GM12865 (cell line): ENCODE results near the gene PRKAA1.
"Not testable (repeated sequence)": the region's sequence is repeated elsewhere in the genome, so short reads cannot be mapped to it uniquely, and the experiment has no call there.

Experiments
- DNase-seq: peaks from one replicate; pipeline ENCODE4 v3.0.0; 2010; ENCODE audit warnings: low read depth
- H3K4me3 ChIP-seq: 2 replicates; pipeline ENCODE4 v1.5.1; 2011; ENCODE audit warnings: mild to moderate bottlenecking, low read depth, low read length, control low read depth
- CTCF ChIP-seq: IDR thresholded peaks from 2 replicates; pipeline ENCODE4 v1.5.1; 2011; ENCODE audit warnings: low read length, control low read depth, low read depth, inconsistent platforms; ENCODE audit not compliant: insufficient read depth; ENCODE audit errors: missing control alignments

PRKAA1 gene

DNA sequence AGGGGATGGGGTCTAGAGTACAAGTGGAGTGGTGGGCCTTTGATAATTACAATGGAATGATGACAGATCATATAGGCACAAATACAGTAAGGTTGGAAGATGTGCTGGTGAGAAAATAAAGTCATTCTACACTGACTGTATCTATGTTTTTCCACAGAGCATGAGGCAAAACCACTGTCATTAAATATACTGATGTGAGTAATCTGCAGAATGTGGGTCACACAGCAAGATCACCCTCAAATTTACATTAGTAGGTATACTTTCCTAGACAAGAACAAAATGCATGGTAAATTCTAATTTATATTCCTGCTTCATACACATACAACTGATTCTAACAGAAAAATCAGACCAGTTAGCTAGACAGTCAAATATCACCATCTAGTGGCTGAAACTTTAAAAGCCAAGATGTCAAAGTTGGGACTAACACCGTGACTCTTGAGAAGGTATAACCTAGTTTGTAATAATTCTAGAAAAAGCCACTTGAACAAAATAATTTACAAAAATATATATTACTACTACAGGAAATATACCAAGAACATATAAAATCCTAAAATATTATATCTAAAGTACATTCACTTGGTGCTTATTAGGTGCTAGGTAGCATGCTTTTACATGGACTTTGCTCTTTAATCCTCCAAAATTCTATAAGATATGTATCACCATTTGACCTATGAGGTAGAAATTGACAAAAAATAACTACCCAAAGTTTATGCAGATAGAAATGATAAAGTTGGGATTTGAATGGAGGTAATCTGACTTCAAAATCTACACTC, 61.9 kb downstream of the PRKAA1 start:
- DNase-seq: peak; percentile 53
- no peak overlapping the region for H3K4me3 ChIP-seq
- TF ChIP-seq CTCF: peak; percentile 55

DNA sequence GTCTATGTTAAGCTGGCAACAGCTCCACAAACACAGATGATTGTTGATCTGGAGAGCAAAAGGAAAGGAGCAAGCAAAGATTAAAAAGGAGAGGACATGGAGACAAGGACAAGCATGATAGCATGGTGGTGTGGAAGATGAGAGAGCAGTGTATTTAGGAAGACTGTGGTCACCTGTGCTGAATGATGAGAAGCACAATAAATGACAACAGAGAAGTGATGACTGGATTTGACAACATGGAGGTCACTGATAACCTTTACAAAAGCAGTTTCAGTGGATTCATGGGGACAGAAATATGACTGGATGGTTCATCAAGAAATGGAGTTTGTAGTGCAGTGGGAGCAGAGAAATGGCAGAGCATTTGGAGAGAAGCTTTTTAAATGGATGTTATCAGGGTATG, 62.6 kb downstream of the PRKAA1 start:
- H3K4me3 ChIP-seq: no peak overlapping the region
- no peak for TF ChIP-seq CTCF
- no peak for DNase-seq

GRCh38 chr5:40734986-40735385, 63.2 kb downstream of the PRKAA1 start:
- TF ChIP-seq CTCF: no peak
- DNase-seq: no peak
- no peak overlapping the region for H3K4me3 ChIP-seq

DNA sequence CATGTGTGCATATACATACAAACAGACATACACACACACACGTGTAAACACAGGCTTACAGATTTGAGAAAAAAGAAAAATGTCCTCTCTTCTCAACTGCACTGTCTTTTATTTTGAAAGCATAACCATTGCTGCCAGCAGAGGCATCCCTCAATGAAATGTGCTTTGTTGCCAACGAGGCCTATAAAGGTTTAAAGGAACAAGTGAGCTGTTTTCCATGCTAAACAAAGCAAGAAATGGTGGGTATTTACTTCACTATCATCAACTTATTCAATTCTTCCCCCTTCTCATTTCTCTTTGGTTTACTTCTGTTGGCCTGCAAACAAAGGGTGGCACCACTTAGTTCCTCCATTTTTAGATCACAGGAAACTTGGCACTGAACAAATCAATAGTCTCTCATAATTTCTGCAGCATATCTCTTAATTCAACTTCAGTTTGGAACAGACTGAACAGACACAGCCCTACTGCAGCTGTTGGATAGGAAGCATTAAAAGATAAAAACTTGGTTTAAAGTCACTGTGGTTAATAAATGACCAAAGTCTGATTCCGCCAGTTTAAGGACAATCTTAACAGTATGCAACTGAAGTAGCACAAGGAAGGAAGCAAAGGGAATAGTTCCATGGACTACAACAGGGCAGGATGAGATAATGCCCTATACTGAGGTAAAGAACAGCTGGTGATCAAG, 64.2 kb downstream of the PRKAA1 start:
- DNase-seq: no peak
- TF ChIP-seq CTCF: no peak
- no peak overlapping the region for H3K4me3 ChIP-seq

DNA sequence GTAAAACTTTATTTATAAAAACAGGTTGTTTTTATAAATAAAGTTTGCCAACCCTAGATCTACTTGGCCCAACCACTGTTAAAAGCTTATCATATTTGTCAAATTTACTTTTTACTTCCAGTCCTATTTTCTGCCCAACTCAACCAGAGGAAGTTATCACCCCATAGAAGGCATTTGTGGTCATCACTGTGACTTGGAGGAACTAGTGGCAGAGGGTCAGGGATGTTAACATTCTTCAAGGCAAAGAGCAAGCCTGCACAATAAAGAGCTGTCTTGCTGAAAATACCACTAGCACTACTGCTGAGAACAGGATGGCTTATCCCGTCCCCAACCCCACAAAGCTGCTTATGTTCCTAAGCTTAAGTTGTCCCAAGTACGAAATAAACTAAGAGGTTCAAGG, 64.7 kb downstream of the PRKAA1 start:
- TF ChIP-seq CTCF: no peak
- no peak for DNase-seq
- H3K4me3 ChIP-seq: no peak overlapping the region

DNA sequence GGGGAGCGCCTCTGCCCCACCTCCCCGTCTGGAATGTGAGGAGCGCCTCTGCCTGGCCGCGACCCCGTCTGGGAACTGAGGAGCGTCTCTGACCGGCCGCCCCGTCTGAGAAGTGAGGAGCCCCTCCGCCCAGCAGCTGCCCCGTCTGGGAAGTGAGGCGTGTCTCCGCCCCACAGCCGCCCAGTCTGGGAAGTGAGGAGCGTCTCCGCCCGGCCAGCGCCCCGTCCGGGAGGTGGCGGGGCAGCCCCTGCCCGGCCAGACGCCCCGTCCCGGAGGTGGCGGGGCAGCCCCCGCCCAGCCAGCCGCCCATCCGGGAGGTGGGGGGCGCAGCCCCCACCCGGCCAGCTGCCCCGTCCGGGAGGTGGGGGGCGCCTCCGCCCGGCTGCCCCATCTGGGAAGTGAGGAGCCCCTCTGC, 75.7 kb downstream of the PRKAA1 start:
- not testable (repeated sequence) for DNase-seq, H3K4me3 ChIP-seq

DNA sequence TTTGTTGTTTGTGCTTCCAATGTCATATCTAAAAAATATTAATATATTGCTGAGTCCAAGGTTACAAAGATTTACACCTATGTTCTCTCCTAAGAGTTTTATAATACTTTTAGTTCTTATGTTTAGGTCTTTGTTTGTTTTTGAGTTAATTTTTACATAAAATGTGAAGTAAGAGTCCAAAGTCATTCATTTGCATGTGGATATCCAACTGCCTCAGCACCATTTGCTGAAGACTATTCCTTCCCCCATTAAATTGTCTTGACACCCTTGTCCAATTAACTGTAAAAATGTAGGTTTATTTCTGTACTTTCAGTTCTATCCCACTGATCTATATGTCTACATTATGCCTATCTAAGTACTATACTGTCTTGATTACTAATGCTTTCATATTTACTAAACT, 78.1 kb downstream of the PRKAA1 start:
- TF ChIP-seq CTCF: no peak
- no peak overlapping the region for H3K4me3 ChIP-seq

More for the DNA sequence above, 78.1 kb downstream of the PRKAA1 start:
- no peak for DNase-seq
